ENCODE data around the gene IPO9.

IPO9 gene

DNA sequence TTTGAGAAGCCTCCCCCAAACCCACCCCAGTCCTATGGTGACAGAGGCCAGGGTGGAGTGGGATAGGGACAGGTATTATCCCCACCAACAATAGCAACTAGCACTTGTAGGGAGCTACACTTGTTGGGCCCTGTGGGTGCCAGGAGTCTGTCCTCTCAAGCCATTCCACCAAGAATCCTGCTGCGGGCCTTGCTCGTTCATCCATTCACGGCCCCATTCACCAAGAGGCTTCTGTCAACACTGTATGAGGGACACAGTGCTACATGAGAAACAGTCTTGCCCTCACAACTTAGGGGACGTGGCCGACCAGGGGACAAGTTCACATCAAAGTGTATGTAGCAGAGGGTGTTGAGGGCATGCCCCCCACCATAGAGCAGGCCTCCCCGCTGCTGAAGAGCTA, 78.7 kb downstream of the IPO9 start:
- no peak for TF ChIP-seq CTCF (IDR thresholded peaks at IDR 0.05; ENCODE audit: insufficient read depth, low read depth, low read length, missing control alignments)
- DNase-seq (ENCODE audit: low read depth) = no peak
- H3K4me3 ChIP-seq (ENCODE audit: low read length) = no peak overlapping the region

DNA sequence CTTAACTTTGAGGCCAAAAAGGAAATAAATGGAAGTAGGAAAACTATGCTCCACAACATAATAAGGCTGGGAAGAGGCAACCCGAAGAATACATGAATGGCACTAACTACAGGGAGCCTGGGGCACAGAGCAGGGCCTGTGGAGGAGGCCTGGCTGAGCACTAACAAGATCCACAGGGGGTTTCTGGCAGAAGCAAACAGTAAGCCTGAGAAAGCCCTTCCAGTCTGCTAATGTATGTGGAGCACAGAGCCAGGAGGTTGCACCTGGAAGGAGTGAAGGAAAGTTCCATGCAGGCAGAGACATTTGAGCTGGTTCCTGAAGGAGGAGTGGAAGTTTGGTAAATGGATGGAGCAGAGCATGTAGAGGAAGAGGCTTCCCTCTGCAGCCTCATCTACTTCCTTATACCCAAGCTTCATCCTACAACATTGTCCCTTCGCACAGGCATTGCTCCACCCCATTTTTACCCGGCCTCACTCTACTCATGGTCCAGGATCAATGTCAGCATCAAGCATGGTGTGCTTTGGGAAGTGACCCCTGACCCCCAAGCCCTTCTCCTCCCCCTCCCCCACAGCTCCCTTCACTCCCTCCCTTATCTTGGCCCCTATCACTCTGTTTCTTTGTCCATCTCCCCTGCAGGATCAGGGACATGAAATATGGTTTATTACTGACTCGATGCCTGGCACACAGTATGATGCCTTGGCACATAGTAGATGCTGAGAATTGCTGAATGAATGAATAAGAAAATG, 83.0 kb downstream of the IPO9 start:
- no peak overlapping the region for H3K4me3 ChIP-seq (ENCODE audit: low read length)
- DNase-seq (ENCODE audit: low read depth) = no peak
- TF ChIP-seq CTCF (IDR thresholded peaks at IDR 0.05; ENCODE audit: insufficient read depth, low read depth, low read length, missing control alignments) = no peak

- DNase-seq (ENCODE audit: low read depth) = no peak
- H3K4me3 ChIP-seq (ENCODE audit: low read length) = no peak overlapping the region
Measured at GRCh38 chr1:201912832-201913231, 83.9 kb downstream of the IPO9 start.

GRCh38 chr1:201914456-201915235, 85.7 kb downstream of the IPO9 start:
- TF ChIP-seq CTCF (IDR thresholded peaks at IDR 0.05; ENCODE audit: insufficient read depth, low read depth, low read length, missing control alignments) = no peak
- no peak overlapping the region for H3K4me3 ChIP-seq (ENCODE audit: low read length)
- DNase-seq (ENCODE audit: low read depth) = no peak

More at GRCh38 chr1:201912832-201913231, 83.9 kb downstream of the IPO9 start:
- no peak for TF ChIP-seq CTCF (IDR thresholded peaks at IDR 0.05; ENCODE audit: insufficient read depth, low read depth, low read length, missing control alignments)

DNA sequence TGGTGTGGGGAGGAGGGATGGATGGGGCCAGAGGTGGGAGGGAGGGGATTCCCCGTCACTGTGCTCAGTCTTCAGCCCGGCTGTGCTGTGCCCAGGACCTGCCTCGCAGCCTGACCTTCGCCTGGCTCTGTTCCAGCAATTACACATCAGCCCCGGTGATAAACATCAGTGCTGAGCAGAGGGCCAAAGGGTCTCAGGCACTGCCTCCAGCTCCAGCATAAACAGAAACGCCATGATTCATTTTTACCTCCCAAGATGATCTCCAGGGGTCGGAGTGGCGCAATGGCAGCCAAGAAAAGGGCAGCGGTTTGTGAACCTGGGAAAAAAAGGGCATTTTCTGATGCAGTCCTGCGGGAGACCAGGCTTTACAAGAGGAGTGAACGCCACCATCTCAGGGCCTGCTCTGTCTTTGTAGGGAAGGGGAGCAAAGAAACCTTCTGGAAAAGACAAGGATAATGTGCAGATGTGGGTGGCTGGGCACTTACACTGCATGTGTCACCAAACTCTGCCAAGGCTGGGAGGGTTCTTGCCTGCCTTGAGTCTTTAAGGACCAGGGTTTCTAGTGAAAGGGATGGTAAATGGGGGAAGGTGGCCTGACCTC, 87.8 kb downstream of the IPO9 start:
- H3K4me3 ChIP-seq (ENCODE audit: low read length) = no peak overlapping the region
- TF ChIP-seq CTCF (IDR thresholded peaks at IDR 0.05; ENCODE audit: insufficient read depth, low read depth, low read length, missing control alignments) = no peak
- peak; percentile 42 for DNase-seq (ENCODE audit: low read depth)

DNA sequence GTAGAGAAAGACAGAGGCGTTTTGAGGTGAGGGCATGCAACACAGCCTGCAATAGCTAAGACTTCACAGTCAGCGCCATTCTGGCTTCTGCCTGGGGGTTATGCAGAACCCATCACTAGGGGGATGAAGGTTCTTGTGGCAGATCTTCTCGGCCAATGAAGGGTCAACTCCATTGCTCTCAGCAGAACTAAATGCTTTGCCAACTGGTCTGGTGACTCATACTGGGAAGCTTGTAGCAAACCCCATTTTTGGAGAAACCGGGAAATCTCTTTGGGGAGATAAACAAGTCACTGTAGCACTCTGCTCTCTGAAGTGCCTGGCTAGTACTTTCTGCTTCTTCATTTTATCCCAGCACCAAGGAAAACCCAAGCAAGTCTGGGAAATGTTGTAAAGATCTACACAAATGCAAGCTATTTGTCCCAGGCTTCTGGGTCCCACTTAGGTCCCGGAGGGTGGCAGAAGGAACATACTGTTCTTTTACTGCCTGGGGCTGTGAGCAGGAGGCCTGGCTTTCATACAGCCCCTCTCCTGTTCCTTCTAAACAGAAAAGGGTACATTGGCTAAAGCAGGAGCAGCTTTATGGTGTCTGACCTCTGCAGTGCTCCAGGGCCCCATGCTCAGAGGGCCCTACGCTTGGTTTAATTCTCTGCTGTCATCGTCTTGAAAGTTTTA, 88.5 kb downstream of the IPO9 start:
- peak; percentile 55 for DNase-seq (ENCODE audit: low read depth)

More for the DNA sequence above, 88.5 kb downstream of the IPO9 start:
- no peak overlapping the region for H3K4me3 ChIP-seq (ENCODE audit: low read length)
- TF ChIP-seq CTCF (IDR thresholded peaks at IDR 0.05; ENCODE audit: insufficient read depth, low read depth, low read length, missing control alignments) = no peak
